Neural cell (in vitro differentiated cells): ENCODE data around the gene SLC43A3. TPM values are rescaled to one million over a fixed set of nuclear protein-coding genes. Genes with fewer than 3 reads are reported as not detected.

ENCODE experiments used
- H2AFZ ChIP-seq: fragments of 200-600, 300-800 bp; sonication (generic), shearing (Covaris generic); 2 replicates; pipeline ENCODE4 v1.6.0; 2014; ENCODE audit warnings: low read depth, mild to moderate bottlenecking, antibody characterized with exemption, low read length, moderate library complexity
- H3F3A ChIP-seq: fragments of 200-600 bp; shearing (Covaris generic); 2 replicates; pipeline ENCODE4 v1.6.1; 2016; ENCODE audit warnings: mild to moderate bottlenecking, moderate library complexity, mixed read lengths, antibody characterized with exemption, low read length; ENCODE audit not compliant: insufficient read depth, poor library complexity, severe bottlenecking
- H3K27ac ChIP-seq: fragments of 200-600, 300-800 bp; sonication (generic), shearing (Covaris generic); 2 replicates; pipeline ENCODE4 v1.5.1; 2014; ENCODE audit warnings: mild to moderate bottlenecking, low read length, moderate library complexity
- H3K27me3 ChIP-seq: fragments of 300-800, 200-600 bp; sonication (generic), shearing (Covaris generic); 2 replicates; pipeline ENCODE4 v1.6.0; 2014; ENCODE audit warnings: mild to moderate bottlenecking, low read depth, low read length, moderate library complexity; ENCODE audit not compliant: insufficient read depth
- H3K36me3 ChIP-seq: fragments of 300-800, 200-600 bp; sonication (generic), shearing (Covaris generic); 2 replicates; pipeline ENCODE4 v1.5.1; 2014; ENCODE audit warnings: mild to moderate bottlenecking, antibody characterized with exemption, low read length, moderate library complexity; ENCODE audit not compliant: insufficient read depth
- H3K4me2 ChIP-seq: fragments of 300-800, 200-600 bp; sonication (generic), shearing (Covaris generic); 2 replicates; pipeline ENCODE4 v1.6.0; 2014; ENCODE audit warnings: mild to moderate bottlenecking, low read length
- H3K4me3 ChIP-seq: fragments of 300-800, 200-600 bp; sonication (generic), shearing (Covaris generic); 2 replicates; pipeline ENCODE4 v1.5.1; 2014; ENCODE audit warnings: mild to moderate bottlenecking, low read length, moderate library complexity
- H3K79me2 ChIP-seq: fragments of 200-600 bp; shearing (Covaris generic); replicated peaks from 2 replicates; pipeline ENCODE4 v1.6.0; 2014; ENCODE audit warnings: mild to moderate bottlenecking, low read length, moderate library complexity; ENCODE audit not compliant: insufficient read depth
- H3K9ac ChIP-seq: fragments of 300-800, 200-600 bp; sonication (generic), shearing (Covaris generic); 2 replicates; pipeline ENCODE4 v1.6.1; 2016; ENCODE audit warnings: mild to moderate bottlenecking, low read length, mixed read lengths
- H3K9me2 ChIP-seq: fragments of 200-600 bp; shearing (Covaris generic); 2 replicates; pipeline ENCODE4 v1.6.1; 2016; ENCODE audit warnings: mild to moderate bottlenecking, low read length, mixed read lengths; ENCODE audit not compliant: insufficient read depth
- H3K9me3 ChIP-seq: fragments of 200-600, 300-800 bp; sonication (generic), shearing (Covaris generic); 2 replicates; pipeline ENCODE4 v1.6.1; 2016; ENCODE audit warnings: mild to moderate bottlenecking, mixed run types, low read length, moderate library complexity, mixed read lengths
- H4K20me1 ChIP-seq: fragments of 200-600 bp; shearing (Covaris generic); 2 replicates; pipeline ENCODE4 v1.6.1; 2016; ENCODE audit warnings: mild to moderate bottlenecking, mixed run types; ENCODE audit not compliant: insufficient read depth
- EP300 ChIP-seq: fragments of 450-650 bp; conservative IDR thresholded peaks from 2 replicates; pipeline ENCODE4 v1.6.1; 2014; ENCODE audit warnings: antibody characterized with exemption, mild to moderate bottlenecking, moderate library complexity; ENCODE audit not compliant: poor library complexity, severe bottlenecking
- EZH2 ChIP-seq: fragments of 200-600, 300-800 bp; shearing (Covaris generic), sonication (generic); IDR thresholded peaks from 2 replicates; pipeline ENCODE4 v1.6.1; 2014; ENCODE audit warnings: antibody characterized with exemption, low read length, borderline replicate concordance, mild to moderate bottlenecking; ENCODE audit not compliant: insufficient read depth, poor library complexity, severe bottlenecking
- MXI1 ChIP-seq: fragments of 450-650 bp; conservative IDR thresholded peaks from 2 replicates; pipeline ENCODE4 v1.6.1; 2014; ENCODE audit warnings: antibody characterized with exemption, mild to moderate bottlenecking; ENCODE audit not compliant: poor library complexity, severe bottlenecking
- POLR2AphosphoS5 ChIP-seq: IDR thresholded peaks from 2 replicates; pipeline ENCODE4 v1.6.1; 2012
- RAD21 ChIP-seq: fragments of 450-650 bp; conservative IDR thresholded peaks from 2 replicates; pipeline ENCODE4 v1.6.1; 2014; ENCODE audit warnings: antibody characterized with exemption, mild to moderate bottlenecking, moderate library complexity
- REST ChIP-seq: IDR thresholded peaks from 2 replicates; pipeline ENCODE4 v1.6.1; 2012; ENCODE audit warnings: borderline replicate concordance
- SMC3 ChIP-seq: fragments of 450-650 bp; conservative IDR thresholded peaks from 2 replicates; pipeline ENCODE4 v1.6.1; 2014; ENCODE audit warnings: antibody characterized with exemption, mild to moderate bottlenecking, moderate library complexity; ENCODE audit not compliant: poor library complexity
- TAF1 ChIP-seq: IDR thresholded peaks from 2 replicates; pipeline ENCODE4 v1.6.1; 2012; ENCODE audit warnings: low read depth
- polyA plus RNA-seq: library from polyadenylated mRNA; depleted of rRNA; stranded (reverse); fragments of >200 nt; gene quantifications from 2 replicates; pipeline ENCODE4 v1.2.3, GENCODE V29; 2014
- TF ChIP-seq, protein P1 (sequence below): fragments of 450-650 bp; IDR thresholded peaks from 2 replicates; pipeline ENCODE4 v1.5.1; 2014; ENCODE audit warnings: antibody characterized with exemption, mild to moderate bottlenecking, moderate library complexity; ENCODE audit not compliant: poor library complexity, severe bottlenecking

SLC43A3 gene
- polyA plus RNA-seq, 1 donor from 2014 or later: 0.33 TPM

- Histone ChIP-seq H3F3A (no peaks in the 10 kb centered on the region), H3K27me3 (no peaks in the 10 kb centered on the region), H4K20me1 (no peaks in the 10 kb centered on the region), H3K27ac (no peak overlapping the region), H3K9me3 (no peaks in the 10 kb centered on the region), H3K36me3 (no peaks in the 10 kb centered on the region), H3K9ac (no peak overlapping the region), H3K79me2 (no peaks in the 10 kb centered on the region), H3K4me2 (no peak overlapping the region), H3K9me2 (no peaks in the 10 kb centered on the region), H3K4me3 (no peak overlapping the region), H2AFZ (no peak overlapping the region)
- TF ChIP-seq TAF1 (no peak), EZH2 (no peak), REST (no peak), RAD21 (no peak), SMC3 (no peak), EP300 (no peak), POLR2AphosphoS5 (no peak), MXI1 (no peak)
- TF ChIP-seq, protein P1, sequence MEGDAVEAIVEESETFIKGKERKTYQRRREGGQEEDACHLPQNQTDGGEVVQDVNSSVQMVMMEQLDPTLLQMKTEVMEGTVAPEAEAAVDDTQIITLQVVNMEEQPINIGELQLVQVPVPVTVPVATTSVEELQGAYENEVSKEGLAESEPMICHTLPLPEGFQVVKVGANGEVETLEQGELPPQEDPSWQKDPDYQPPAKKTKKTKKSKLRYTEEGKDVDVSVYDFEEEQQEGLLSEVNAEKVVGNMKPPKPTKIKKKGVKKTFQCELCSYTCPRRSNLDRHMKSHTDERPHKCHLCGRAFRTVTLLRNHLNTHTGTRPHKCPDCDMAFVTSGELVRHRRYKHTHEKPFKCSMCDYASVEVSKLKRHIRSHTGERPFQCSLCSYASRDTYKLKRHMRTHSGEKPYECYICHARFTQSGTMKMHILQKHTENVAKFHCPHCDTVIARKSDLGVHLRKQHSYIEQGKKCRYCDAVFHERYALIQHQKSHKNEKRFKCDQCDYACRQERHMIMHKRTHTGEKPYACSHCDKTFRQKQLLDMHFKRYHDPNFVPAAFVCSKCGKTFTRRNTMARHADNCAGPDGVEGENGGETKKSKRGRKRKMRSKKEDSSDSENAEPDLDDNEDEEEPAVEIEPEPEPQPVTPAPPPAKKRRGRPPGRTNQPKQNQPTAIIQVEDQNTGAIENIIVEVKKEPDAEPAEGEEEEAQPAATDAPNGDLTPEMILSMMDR: no peak
Measured at GRCh38 chr11:57374966-57375365, 52.0 kb downstream of the SLC43A3 start.

GRCh38 chr11:57373146-57373545, 53.8 kb downstream of the SLC43A3 start:
- no peaks in the 10 kb centered on the region for H3F3A ChIP-seq
- H3K9me3 ChIP-seq: no peaks in the 10 kb centered on the region
- H3K36me3 ChIP-seq: no peaks in the 10 kb centered on the region
- H3K79me2 ChIP-seq: no peaks in the 10 kb centered on the region
- no peak overlapping the region for H3K27ac ChIP-seq
- no peaks in the 10 kb centered on the region for H3K27me3 ChIP-seq
- TF ChIP-seq EP300 (no peak), TAF1 (no peak), REST (no peak), RAD21 (no peak), MXI1 (no peak), POLR2AphosphoS5 (no peak), SMC3 (no peak), EZH2 (no peak)
- TF ChIP-seq, protein P1: no peak
- no peak overlapping the region for H3K4me2 ChIP-seq
- H2AFZ ChIP-seq: no peak overlapping the region
- no peak overlapping the region for H3K9ac ChIP-seq
- H3K4me3 ChIP-seq: no peak overlapping the region
- H4K20me1 ChIP-seq: no peaks in the 10 kb centered on the region
- H3K9me2 ChIP-seq: no peaks in the 10 kb centered on the region
